ENCODE data around the gene SLIRP. TPM values are rescaled to one million over a fixed set of nuclear protein-coding genes. Genes with fewer than 3 reads are reported as not detected.

The SLIRP gene
- total RNA-seq, 1 donor from 2014 or later, result 3.1 TPM

- peak overlapping the region; percentile 66 to 88 for H3K4me3 ChIP-seq
- peak overlapping the region; percentile 13 to 45 for H3K27ac ChIP-seq
- no peaks in the 10 kb centered on the region for H3K9me3 ChIP-seq
- no peak for DNase-seq (ENCODE audit: low spot score in 2 of 2)
- intact Hi-C loops (cut with DNase I), result loop anchor here (1.0 to 5.0 kb wide), 3 partner anchors 91 to 385 kb away; partner anchors contain the start of genes AHSA1, GSTZ1, POMT2 and SPTLC2
- no peaks in the 10 kb centered on the region for H3K27me3 ChIP-seq
- peaks cover 38 to 42% of the 10 kb centered on the region in 2 donors for H3K36me3 ChIP-seq
- peak in 1 of 3 experiments; percentile 22 for TF ChIP-seq CTCF (IDR thresholded peaks at IDR 0.05)
- H3K4me1 ChIP-seq, result peaks cover 12 to 20% of the 10 kb centered on the region in 2 donors
These were observed 564 bp upstream of the SLIRP start for GRCh38 chr14:77707355-77707723.

DNA sequence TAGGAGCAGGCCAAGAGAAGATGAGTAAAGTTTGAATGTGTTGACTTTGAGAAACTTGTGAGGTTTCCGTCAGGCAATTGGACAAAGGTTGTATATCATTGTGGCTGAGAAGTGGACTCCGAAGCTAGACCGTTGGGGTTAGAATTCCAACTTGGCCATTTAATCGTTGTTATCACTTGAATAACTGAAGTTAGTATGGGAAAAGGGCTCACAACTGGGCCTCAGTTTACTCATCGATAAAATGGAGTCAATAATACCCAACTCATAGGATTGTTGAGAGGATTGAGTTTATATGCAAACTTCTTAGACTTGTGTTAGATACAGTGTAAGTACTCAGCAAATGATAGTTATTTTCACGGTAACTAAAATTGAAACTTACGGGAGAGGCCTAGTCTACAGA lies 846 bp downstream of the SLIRP start:
- H3K4me1 ChIP-seq, result peaks cover 12 to 20% of the 10 kb centered on the region in 2 donors
- no peak overlapping the region for H3K27ac ChIP-seq
- H3K36me3 ChIP-seq, result peaks cover 34 to 40% of the 10 kb centered on the region in 2 donors
- TF ChIP-seq CTCF (IDR thresholded peaks at IDR 0.05), result no peak
- H3K9me3 ChIP-seq, result no peaks in the 10 kb centered on the region
- H3K4me3 ChIP-seq, result peak overlapping the region; percentile 66 to 88
- no peaks in the 10 kb centered on the region for H3K27me3 ChIP-seq
- DNase-seq (ENCODE audit: low spot score in 2 of 2), result no peak
- intact Hi-C loops (cut with DNase I), result loop anchor here (1.0 to 5.0 kb wide), 3 partner anchors 53 to 386 kb away; partner anchors contain the start of genes ADCK1, GSTZ1, POMT2 and SNW1

DNA sequence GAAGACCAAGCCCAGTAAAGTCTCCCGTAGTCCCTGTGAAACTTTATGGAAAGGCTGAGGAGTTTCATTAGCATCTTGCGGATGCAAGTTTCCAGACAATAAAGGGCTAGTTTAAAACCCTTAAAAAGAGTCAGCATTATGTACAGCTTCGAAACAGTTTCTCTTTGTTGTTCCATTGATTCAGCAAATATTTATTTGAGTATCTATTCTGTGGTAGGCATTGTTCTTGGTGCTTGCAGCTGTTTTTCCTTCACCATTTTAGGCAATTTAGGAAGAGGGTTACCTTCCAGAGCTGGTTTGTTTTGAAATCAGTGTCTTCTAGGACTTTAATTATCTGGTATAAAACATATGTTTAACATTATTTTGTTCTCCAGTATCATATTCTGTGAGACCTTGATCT lies 1.5 kb downstream of the SLIRP start:
- DNase-seq (ENCODE audit: low spot score in 2 of 2), result no peak
- H3K27ac ChIP-seq, result no peak overlapping the region
- no peaks in the 10 kb centered on the region for H3K9me3 ChIP-seq
- H3K36me3 ChIP-seq, result peaks cover 34 to 39% of the 10 kb centered on the region in 2 donors
- TF ChIP-seq CTCF (IDR thresholded peaks at IDR 0.05), result no peak
- H3K4me3 ChIP-seq, result peak overlapping the region; percentile 66 to 88
- H3K27me3 ChIP-seq, result no peaks in the 10 kb centered on the region
- intact Hi-C loops (cut with DNase I), result loop anchor here (5.0 kb wide), 1 partner anchor 387 kb away; the partner anchor contains the start of genes GSTZ1 and POMT2
- H3K4me1 ChIP-seq, result peaks cover 12 to 20% of the 10 kb centered on the region in 2 donors

DNA sequence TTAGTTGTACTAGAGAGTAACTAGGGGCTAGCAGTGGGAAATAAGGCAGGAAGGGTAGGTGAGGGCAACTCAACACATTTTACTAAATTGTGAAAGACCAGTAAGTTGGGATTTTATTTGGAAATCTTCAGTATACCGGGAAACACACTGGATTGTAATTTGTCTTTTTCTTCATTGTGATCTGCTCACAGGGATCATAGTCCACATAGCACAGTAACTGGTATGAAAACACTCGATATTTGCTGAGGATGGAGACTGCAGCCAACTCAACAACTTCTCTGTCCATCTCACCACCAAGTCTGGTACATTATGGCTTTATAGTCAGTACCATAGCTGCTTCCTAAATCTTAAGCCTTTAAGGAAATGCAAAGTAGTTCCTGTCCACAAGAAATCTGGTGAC lies 2.5 kb downstream of the SLIRP start:
- no peak overlapping the region for H3K4me3 ChIP-seq
- H3K36me3 ChIP-seq, result peaks cover 39 to 42% of the 10 kb centered on the region in 2 donors
- DNase-seq (ENCODE audit: low spot score in 2 of 2), result no peak
- H3K27ac ChIP-seq, result no peak overlapping the region
- no peak for TF ChIP-seq CTCF (IDR thresholded peaks at IDR 0.05)
- H3K27me3 ChIP-seq, result no peaks in the 10 kb centered on the region
- intact Hi-C loops (cut with DNase I), result no loop called here
- H3K4me1 ChIP-seq, result peaks cover 12 to 20% of the 10 kb centered on the region in 2 donors
- H3K9me3 ChIP-seq, result no peaks in the 10 kb centered on the region

DNA sequence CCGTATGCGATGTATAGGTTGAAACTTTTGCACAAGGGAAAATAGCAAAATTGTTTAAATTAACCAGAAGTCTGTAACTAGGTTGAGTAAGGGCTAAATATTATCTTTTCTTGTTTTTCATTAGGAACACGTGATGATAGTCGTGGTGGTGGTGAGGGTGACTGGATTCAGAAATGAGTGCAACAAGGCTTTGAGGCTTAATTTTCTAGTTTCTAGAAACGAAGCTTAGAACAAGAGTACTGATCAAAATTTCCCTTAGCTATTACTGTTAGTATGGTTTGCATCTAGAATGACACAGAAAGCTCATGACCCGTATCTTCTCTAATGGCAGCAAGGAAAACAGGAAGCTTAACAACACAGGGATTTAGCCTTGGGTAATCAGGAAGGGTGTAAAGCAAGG lies 7.0 kb downstream of the SLIRP start:
- intact Hi-C loops (cut with DNase I), result no loop called here
- no peak for TF ChIP-seq CTCF (IDR thresholded peaks at IDR 0.05)
- Histone ChIP-seq H3K4me1 (no peaks in the 10 kb centered on the region), H3K4me3 (no peak overlapping the region), H3K9me3 (no peaks in the 10 kb centered on the region), H3K27ac (no peak overlapping the region), H3K27me3 (no peaks in the 10 kb centered on the region), H3K36me3 (peaks cover 78 to 81% of the 10 kb centered on the region in 2 donors)
- no peak for DNase-seq (ENCODE audit: low spot score in 2 of 2)
